GM21381 (cell line): ENCODE results near the gene LRPAP1.
A peak's percentile ranks its signal among the peaks of the same experiment; 100 is the strongest.

ENCODE experiments used
- ATAC-seq: cut with Tn5 transposase; IDR thresholded peaks from one replicate; pipeline ENCODE4 v1.9.1; 2021; ENCODE audit warnings: mild to moderate bottlenecking, moderate library complexity; ENCODE audit not compliant: unreplicated experiment

Gene LRPAP1

GRCh38 chr4:3488820-3489219 is 43.4 kb downstream of the LRPAP1 start:
- ATAC-seq: no peak

DNA sequence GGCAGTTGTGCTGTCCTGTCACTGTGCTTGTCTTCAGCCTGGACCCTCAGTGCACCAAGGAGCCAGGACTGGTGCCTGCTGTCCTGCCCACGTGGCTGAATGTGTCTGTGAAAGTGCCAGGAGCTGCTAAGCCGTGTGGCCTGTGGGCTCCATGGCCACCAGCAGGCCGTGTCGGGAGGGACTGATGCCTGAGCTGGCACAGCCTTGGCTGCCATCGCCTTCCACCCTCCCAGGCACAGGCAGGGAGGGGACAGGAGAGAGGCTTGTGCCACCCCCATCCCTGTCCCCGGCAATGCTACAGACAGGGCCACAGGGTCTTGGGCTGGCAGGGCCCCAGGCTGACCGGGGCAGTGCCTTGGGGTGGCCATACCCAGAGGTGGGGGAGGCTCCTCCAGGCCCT is 44.4 kb downstream of the LRPAP1 start:
- ATAC-seq: no peak

DNA sequence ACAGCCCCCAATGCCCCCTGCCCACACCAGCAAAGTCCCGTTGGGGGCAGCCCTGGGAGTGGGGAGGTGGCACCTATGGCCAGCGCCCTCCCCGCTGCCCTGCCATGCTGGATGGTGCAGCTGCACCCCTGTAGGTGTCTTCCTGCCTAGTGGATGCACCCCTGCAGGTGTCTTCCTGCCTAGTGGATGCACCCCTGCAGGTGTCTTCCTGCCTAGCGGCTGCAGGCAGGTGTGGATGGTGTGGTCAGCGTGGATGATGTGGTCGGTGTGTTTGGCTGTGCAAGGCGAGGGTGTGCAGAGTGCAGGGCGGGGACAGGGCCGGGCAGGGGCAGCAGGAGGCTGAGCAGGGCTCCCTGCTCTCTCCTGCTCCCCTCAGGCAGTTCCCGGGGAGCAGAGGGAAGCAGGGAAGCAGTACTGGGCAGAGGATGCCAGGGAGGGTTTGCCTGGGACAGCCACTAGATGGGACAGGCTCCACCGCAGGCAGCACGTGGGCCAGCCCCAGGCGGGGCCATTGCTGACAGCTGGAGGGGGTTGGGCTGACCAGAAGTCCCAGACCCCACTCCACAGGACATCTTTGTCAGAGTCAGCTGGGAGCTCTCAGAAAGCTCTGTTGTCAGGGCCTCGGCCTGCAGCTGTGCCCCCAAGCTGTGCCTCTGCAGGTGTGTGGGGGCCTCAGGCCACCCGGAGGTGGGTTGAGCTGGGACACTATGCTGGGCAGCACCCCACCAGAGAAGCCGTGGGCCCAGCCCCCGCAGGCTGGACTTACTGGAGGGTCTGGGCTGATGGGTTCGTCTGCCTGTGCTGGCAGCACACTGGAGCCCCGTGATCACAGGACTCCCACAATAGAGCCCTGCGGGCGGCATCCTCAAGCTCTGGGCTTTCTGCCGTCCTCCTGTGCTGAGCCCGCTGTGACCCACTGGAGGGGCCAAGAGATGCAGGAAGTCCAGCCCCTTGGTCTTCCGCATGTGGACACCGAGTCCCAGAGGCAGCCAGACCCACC is 45.4 kb downstream of the LRPAP1 start:
- ATAC-seq: no peak

DNA sequence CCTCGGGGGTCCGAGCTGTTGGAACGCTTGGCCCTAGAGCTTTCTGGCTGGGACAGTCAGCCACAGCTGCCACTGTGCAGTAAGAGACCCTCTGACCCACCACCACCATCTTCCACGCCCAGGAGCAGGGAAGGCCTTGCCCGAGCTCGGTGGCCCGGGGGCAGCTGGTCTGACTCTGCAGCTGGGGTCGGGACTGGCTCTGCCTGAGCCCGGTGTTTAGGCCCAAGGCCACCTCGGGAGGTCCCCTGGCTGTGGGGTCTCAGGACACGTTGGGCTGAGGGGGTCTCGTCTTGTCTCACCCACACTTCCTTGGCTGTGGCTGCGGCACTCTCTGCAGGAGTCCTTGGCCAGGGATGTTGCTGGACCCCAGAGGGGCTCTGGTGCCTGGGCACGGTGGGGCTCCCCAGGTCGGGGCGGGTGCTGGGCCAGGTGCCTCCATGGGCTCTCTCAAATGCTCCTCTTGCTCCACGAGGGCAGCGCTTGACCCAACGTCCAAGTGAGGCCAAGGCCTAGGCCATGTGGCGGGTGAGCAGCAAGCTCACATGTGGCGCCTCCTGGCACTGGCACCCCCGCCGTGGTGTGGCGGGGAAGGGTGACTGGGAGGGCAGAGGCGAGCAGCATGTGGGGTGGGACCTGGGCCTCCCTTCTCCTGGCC is 46.2 kb downstream of the LRPAP1 start:
- ATAC-seq: no peak

DNA sequence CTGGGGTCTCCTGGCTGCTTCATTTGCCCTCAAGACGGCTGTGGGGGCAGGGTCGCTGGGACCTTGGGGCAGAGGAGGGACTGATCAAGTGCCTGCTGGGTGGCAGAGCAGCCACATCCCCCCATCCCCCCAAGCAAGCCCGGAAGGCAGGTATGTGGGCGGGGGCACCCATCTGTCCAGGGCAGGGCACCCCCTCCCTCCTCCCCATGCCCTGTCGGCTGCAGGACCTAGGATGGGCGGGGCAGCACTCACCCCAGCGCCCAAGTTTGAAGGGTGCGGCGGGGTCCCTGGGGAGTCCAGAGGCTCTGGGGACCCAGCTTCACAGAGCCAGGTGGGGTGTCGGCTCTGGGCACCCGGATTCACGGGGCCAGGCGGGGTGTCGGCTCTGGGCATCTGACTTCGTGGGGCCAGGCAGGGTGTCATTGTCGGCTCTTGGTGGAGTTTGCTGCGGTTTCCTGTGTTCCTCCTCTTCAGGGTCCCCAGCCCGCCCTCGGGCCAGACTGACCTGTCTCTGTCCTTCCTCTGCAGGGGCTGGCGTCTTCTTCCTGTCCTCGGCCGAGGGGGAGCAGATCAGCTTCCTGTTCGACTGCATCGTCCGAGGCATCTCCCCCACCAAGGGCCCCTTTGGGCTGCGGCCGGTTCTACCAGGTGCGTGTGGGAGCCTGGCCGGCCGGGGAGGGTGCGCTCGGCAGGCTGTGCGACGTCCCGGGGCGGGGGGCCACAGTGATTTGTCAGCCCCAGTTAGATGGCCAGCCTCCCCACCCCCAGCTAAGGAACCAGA is 47.0 kb downstream of the LRPAP1 start:
- ATAC-seq: no peak

DNA sequence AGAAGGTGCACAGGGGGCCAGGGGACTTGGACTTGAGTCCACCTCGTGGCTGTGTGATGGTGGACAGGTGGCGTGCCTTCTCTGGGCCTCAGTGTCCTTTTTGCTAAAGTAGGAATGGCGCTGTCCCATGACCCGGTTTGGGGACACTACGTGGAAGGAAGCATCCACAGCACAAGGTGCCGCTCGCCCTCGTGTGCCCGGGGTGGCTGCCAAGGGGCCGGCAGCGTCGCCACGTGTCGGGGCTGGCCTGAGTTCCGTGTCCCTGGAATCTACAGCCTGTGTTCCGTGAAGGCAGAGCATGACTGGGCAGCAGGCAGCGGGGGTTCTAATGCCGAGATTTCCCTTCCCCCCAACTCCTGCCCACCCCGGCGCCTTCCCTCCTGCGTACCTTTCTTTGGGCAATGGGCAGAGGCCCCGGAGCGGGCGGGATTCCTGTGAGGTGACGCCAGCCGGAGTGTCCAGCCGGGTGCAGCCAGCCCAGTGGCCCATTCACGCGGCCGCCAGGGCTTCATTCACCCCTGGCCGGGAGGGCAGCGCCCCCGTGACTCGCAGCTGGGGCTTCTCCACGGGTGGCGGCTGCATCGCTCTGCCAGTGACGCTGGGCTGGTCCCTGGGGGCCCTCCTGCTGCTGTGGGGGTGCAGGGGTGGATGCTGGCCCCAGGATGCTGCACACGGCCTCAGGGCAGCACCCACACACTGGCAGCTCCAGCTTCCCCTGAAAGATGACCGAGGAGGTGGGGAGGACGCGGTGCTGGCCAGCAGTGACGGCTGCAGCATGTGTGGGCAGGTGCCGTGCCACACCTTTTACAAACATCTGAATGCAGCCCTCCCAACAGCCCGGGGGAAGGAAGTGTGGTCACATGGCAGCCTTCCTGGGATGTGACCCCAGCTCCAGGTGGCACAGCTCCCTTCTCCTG is 47.9 kb downstream of the LRPAP1 start:
- no peak for ATAC-seq

DNA sequence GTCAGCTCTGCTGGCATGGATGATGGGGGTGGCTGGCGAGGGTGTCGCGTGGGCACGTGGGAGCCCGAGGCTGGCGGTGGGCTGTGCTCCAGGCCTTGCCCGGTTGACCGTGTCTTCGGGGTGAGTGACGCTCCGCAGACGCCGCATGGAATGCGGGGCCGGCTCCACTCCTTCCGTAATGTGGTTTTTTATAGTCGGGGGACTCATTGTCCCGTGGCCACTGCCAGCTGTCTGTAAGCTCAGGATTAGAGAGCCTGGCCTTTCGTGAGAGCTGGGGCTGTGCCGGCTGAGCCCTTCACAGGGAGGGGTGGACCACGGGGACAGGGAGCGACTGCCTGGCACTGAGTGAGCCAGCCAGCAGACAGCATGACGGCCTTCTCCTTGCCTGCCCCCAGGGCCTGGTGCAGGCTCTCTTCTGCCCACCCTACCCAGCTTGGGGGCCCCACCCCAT is 48.7 kb downstream of the LRPAP1 start:
- ATAC-seq: no peak

DNA sequence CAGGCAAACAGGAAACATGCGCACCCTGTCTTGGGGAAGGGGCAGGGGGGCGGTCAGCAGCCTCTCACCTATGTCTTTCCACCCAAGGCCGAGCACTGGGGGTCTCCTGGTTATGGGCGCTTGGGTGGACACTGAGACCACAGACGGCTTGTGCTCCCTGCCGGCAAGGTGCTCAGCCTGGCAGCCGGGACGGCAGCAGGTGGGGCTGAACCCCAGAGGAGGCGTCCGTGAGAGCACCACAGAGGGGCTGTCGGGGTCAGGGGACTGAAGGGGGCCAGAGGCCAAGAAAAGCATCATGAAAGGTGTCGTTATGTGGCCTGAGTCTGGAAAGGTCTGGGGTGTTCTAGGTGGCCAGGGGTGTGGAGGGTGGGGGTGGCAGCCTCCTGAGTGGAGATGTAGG is 49.5 kb downstream of the LRPAP1 start:
- no peak for ATAC-seq

GRCh38 chr4:3481783-3482393 is 50.3 kb downstream of the LRPAP1 start:
- no peak for ATAC-seq

GRCh38 chr4:3481113-3481531 is 51.1 kb downstream of the LRPAP1 start:
- no peak for ATAC-seq

- peak; percentile 46 for ATAC-seq
These were observed 51.6 kb downstream of the LRPAP1 start for GRCh38 chr4:3480528-3481112.

DNA sequence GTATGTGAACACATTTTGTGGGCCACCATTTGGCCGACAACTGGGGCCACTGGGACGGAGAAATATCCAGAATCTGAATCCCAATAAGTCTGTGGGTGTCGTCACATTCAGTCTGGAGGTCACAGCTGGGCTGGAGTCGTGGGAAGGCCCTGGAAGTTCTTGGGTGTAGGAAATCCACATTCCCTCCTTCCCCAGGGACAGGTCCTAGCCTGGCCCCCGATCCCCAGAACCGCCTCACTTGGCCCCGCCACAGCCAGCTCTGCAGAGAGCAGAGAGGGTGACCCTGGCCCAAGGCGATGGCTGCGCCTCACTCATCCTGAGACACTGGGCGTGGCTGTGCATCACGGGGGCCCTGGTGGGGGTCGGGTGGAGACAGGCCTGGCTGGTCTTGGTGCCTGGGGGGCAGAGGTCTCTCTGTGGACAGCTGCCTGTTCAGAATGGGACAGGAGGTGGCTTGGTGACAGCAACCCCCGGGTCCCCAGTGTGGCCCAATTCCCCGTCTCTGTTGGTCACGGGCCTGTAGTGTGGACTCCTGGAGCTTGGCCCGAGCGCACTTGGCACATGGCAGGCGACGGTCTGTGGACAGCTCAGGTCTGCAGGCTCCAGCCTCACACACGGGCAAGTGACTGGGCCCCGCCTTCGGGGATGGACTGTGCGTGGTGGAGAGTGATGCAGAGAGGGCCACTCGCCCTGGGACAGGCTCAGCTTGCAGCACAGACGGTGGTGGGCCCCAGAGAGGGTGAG is 52.7 kb downstream of the LRPAP1 start:
- ATAC-seq: no peak

- ATAC-seq: no peak
These were observed 53.5 kb downstream of the LRPAP1 start for GRCh38 chr4:3478446-3479357.

DNA sequence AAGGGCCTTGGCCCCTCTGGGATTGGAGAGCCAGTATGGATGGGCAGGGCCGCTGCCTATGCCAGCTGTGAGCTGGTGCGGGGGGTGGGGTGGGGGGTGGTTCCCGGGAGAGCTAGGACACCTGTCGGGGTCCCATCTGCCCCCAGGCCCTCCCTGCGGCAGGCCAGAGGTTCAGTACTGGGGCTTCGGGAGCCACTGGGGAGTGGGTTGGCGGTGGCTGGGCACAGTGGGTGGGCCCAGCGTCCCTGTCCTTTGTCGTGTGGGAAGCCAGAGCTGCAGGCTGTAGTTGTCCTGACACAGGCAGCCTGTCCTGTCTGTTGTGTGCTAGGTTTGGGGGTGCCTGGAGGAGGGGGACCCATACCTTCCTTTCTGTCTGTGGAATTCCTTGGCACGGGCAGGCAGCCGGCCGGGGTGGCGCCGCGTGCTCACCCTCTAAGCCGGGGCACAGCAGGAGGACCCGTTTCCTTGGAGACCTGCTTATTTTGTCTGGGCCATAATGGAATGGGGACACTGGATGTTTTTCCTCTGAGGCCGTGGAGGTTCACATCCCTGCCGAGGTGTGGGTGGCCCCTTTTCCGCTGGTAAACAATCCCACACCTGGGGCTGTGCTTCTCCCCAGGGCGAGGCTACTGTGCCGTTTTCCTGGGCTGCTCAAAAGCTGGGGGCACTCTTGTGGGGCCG is 54.3 kb downstream of the LRPAP1 start:
- ATAC-seq: no peak

GRCh38 chr4:3476936-3477749 is 55.1 kb downstream of the LRPAP1 start:
- ATAC-seq: no peak

- no peak for ATAC-seq
These were observed 55.9 kb downstream of the LRPAP1 start for GRCh38 chr4:3476341-3476747.
